RWPE1 (cell line): ENCODE measurements around the gene PSMG2.

Experiments
- CTCF ChIA-PET: fragments of 350-600 bp; sonication (Branson Sonifier 250); formaldehyde crosslinking; extraction: SDS; loops from one replicate; lab custom pipeline; 2021; lab: Yijun Ruan, JAX
- POLR2A ChIA-PET: fragments of 400-600 bp; formaldehyde crosslinking; extraction: SDS; loops from one replicate; lab custom pipeline; 2020; ENCODE audit warnings: antibody characterized with exemption; ENCODE audit not compliant: low non-redundant PET; lab: Yijun Ruan, JAX
- DNase-seq: peaks from one replicate; pipeline ENCODE4 v3.0.0; 2012; ENCODE audit warnings: low spot score
- H3K27ac ChIP-seq: fragments of 450-650 bp; 2 replicates; pipeline ENCODE4 v1.5.1; 2017
- TF ChIP-seq, protein P1 (sequence below): fragments of 450-650 bp; conservative IDR thresholded peaks from 2 replicates; pipeline ENCODE4 v1.5.1; 2017; ENCODE audit warnings: low read depth, mild to moderate bottlenecking

PSMG2 gene

GRCh38 chr18:12769644-12770440, 67.0 kb downstream of the PSMG2 start:
- no peak for DNase-seq
- ChIA-PET CTCF (interaction anchor here (0.6 kb wide), 1 partner anchor 164 kb away, joined by 3 read pairs; no protein-coding TSS in a partner anchor), POLR2A (no interaction called here)
- TF ChIP-seq, protein P1, sequence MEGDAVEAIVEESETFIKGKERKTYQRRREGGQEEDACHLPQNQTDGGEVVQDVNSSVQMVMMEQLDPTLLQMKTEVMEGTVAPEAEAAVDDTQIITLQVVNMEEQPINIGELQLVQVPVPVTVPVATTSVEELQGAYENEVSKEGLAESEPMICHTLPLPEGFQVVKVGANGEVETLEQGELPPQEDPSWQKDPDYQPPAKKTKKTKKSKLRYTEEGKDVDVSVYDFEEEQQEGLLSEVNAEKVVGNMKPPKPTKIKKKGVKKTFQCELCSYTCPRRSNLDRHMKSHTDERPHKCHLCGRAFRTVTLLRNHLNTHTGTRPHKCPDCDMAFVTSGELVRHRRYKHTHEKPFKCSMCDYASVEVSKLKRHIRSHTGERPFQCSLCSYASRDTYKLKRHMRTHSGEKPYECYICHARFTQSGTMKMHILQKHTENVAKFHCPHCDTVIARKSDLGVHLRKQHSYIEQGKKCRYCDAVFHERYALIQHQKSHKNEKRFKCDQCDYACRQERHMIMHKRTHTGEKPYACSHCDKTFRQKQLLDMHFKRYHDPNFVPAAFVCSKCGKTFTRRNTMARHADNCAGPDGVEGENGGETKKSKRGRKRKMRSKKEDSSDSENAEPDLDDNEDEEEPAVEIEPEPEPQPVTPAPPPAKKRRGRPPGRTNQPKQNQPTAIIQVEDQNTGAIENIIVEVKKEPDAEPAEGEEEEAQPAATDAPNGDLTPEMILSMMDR = no peak
- peak overlapping the region; percentile 39 for H3K27ac ChIP-seq

DNA sequence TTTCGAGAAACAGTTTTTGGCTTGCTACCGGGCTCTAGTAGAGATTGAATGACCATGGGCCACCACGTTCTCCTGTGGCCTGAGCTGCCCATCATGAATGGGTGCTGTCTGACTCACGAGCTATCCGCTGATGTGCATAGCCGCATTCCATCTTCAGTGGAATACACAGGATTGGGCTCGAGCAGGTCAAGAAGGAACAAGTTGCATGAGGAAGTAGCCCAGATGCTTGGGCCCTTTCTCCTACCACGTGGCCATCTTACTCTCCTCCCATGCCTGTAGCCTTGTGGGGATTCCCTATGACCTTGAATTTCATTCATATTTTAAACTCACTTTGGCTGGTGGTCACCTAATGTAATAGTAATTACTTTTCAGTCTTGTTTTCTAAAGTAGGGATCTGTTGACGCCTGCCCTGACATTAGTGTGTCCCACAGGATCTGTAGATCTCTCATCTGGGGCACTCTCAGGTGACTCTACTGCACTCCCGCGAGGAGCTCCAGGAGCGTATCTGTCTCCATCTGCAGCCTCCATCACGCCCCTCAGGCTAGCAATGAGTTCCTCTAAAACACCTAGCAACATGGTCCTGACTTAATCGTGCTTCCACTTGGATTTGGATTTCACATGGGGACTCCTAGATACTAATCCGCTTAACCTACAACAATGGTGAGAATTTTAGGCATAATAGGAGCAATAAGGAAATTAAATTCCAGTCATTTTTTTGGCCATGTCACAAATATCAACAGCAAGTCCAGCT, 67.8 kb downstream of the PSMG2 start:
- DNase-seq = peak; percentile 42
- TF ChIP-seq, protein P1 = no peak
- CTCF ChIA-PET = no interaction called here
- POLR2A ChIA-PET = no interaction called here
- peak overlapping the region; percentile 39 for H3K27ac ChIP-seq

DNA sequence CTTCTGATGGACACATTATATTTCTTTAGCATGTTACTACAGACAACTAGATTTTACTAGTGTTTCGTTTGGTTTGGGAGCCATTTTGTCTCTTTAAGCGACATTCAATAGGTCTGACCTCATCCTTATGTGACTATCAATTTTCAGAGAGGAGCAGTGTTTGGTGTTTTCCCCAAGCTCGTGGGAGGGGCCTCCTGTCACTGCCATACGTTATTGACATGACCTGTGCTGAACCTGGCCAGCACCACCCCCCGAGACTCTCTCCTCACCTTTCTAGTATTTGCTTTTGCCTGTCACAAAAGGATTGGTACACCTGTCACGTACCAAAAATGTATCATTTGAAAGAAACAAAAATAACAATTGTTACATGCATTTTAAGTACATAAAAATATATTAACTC, 69.3 kb downstream of the PSMG2 start:
- POLR2A ChIA-PET = no interaction called here
- TF ChIP-seq, protein P1 = no peak
- CTCF ChIA-PET = no interaction called here
- H3K27ac ChIP-seq = no peak overlapping the region
- DNase-seq = no peak

- POLR2A ChIA-PET = no interaction called here
- no peak for DNase-seq
- TF ChIP-seq, protein P1 = no peak
- no peak overlapping the region for H3K27ac ChIP-seq
- CTCF ChIA-PET = no interaction called here
These were observed 70.5 kb downstream of the PSMG2 start for GRCh38 chr18:12773369-12773768.

DNA sequence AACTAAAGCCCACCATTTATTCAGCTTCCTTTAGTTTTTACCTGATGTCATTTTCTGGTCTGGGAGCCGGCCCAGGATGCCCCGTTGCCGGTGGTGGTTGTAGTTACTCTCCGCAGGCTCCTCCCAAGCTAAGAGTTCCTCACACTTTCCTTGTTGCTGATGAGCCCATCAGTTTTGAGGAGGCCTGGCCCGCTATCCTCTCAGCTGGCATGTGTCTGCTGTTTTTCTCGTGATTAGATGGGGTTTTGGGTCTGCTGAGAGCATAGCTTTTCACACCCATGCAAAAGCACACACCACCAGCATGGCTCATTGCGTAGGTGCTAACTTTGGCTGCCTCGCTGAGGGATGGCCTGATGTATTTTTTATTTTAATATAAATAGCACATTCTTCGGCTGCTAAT, 72.1 kb downstream of the PSMG2 start:
- ChIA-PET POLR2A (no interaction called here), CTCF (interaction anchor here (0.6 to 1.7 kb wide), 3 partner anchors 110 to 345 kb away, joined by 4 to 8 read pairs (median 5); no protein-coding TSS in a partner anchor)
- no peak overlapping the region for H3K27ac ChIP-seq
- no peak for DNase-seq
- TF ChIP-seq, protein P1 = no peak
